ENCODE results near the gene FAIM.

The FAIM gene

DNA sequence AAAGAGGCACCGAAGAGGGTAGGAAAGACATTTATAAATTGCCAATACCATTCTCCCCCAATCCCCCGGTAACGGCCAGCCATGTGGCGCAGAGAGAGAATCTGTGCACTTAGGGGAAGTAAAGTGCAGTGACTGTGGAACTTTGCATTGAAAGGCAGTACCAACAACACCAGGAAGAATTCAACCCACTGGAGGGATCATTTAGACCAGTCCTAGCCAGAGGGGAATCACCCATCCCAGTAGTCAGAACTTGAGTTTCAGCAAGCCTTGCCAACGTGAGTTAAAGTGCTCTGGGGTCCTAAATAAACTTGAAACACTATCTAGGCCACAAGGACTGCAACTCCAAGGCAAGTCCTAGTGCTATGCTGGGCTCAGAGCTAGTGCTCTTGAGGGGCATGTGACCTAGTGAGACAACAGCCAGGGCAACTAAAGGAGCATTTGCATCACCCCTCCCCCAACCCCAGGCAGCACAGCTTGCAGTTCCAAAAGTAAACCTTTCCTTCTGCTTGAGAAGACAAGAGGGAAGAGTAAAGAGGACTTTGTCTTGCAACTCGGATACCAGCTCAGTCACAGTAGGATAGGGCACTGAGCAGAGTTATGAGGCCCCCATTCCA, 29.5 kb upstream of the FAIM start:
- no peaks in the 10 kb centered on the region for H3K4me1 ChIP-seq (ENCODE audit: insufficient read depth, poor library complexity, severe bottlenecking)
- no peak overlapping the region for H3K27ac ChIP-seq (ENCODE audit: poor library complexity, severe bottlenecking)
- TF ChIP-seq, protein P1, sequence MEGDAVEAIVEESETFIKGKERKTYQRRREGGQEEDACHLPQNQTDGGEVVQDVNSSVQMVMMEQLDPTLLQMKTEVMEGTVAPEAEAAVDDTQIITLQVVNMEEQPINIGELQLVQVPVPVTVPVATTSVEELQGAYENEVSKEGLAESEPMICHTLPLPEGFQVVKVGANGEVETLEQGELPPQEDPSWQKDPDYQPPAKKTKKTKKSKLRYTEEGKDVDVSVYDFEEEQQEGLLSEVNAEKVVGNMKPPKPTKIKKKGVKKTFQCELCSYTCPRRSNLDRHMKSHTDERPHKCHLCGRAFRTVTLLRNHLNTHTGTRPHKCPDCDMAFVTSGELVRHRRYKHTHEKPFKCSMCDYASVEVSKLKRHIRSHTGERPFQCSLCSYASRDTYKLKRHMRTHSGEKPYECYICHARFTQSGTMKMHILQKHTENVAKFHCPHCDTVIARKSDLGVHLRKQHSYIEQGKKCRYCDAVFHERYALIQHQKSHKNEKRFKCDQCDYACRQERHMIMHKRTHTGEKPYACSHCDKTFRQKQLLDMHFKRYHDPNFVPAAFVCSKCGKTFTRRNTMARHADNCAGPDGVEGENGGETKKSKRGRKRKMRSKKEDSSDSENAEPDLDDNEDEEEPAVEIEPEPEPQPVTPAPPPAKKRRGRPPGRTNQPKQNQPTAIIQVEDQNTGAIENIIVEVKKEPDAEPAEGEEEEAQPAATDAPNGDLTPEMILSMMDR (IDR thresholded peaks at IDR 0.05; ENCODE audit: poor library complexity, severe bottlenecking), result no peak
- H3K9me3 ChIP-seq (ENCODE audit: severe bottlenecking), result no peaks in the 10 kb centered on the region
- no peaks in the 10 kb centered on the region for H3K27me3 ChIP-seq (ENCODE audit: insufficient read depth, poor library complexity, severe bottlenecking)
- H3K4me3 ChIP-seq (ENCODE audit: severe bottlenecking), result no peak overlapping the region
- no peaks in the 10 kb centered on the region for H3K36me3 ChIP-seq (ENCODE audit: low read depth)
- no peak for DNase-seq (ENCODE audit: low spot score)
- no peak for ATAC-seq (ENCODE audit: low read depth)

DNA sequence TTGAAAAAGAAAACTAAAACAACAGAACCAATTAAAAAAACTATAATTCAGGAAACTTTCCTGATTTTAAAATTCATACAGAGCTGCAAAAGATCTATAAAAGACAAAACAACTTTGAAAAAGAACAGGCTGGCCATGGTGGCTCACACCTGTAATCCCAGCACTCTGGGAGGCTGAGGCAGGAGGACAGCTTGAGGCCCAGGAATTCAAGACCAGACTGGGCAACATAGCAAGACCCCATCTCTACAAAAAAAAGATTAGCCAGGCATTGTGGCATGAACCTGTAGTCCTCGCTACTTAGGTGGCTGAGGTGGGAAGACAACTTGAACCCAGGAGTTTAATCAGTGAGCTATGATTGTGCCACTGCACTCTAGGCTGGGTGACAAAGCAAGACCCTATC, 21.2 kb upstream of the FAIM start:
- TF ChIP-seq, protein P1 (IDR thresholded peaks at IDR 0.05; ENCODE audit: poor library complexity, severe bottlenecking), result no peak
- no peak for ATAC-seq (ENCODE audit: low read depth)
- no peak overlapping the region for H3K27ac ChIP-seq (ENCODE audit: poor library complexity, severe bottlenecking)
- no peaks in the 10 kb centered on the region for H3K9me3 ChIP-seq (ENCODE audit: severe bottlenecking)
- H3K4me3 ChIP-seq (ENCODE audit: severe bottlenecking), result no peak overlapping the region
- peaks cover 29% of the 10 kb centered on the region for H3K36me3 ChIP-seq (ENCODE audit: low read depth)
- H3K4me1 ChIP-seq (ENCODE audit: insufficient read depth, poor library complexity, severe bottlenecking), result no peaks in the 10 kb centered on the region
- no peaks in the 10 kb centered on the region for H3K27me3 ChIP-seq (ENCODE audit: insufficient read depth, poor library complexity, severe bottlenecking)
- no peak for DNase-seq (ENCODE audit: low spot score)

DNA sequence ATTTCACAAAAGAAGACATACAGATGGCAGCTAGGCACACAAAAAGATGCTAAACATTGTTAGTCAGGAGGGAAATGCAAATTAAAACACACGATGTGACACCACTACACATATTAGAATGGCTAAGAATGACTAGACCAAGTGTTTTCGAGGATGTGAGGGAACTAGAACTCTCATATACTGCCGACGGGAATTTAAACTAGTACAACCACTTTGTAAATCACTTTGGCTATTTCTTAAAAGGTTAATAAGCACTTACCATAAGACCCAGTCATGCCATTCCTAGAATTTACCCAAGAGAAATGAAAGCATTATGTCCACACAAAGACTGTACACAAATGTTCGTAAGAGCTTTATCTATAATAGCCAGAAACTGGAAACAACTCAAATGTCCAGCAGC, 20.1 kb upstream of the FAIM start:
- ATAC-seq (ENCODE audit: low read depth), result no peak
- peaks cover 29% of the 10 kb centered on the region for H3K36me3 ChIP-seq (ENCODE audit: low read depth)

DNA sequence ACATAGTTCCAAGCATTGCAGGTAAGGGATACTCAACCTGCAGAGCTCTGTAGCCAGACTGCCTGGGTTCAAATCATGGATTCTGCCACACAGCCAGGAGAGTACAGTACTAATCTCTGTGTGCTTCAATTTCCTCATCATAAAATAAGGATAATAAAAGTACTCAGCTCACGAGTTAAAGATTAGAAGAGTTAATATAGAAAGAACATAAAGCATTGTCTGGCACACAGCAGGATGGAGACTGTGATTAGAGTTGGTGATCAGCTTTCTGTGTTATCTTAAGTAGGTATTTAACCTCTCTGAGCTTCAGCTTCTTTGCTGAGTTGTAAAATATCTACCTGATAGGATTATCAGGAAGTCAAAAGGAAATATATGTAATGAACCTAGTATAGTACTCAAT, 17.2 kb upstream of the FAIM start:
- H3K4me3 ChIP-seq (ENCODE audit: severe bottlenecking), result no peak overlapping the region
- ATAC-seq (ENCODE audit: low read depth), result no peak
- no peaks in the 10 kb centered on the region for H3K9me3 ChIP-seq (ENCODE audit: severe bottlenecking)
- H3K36me3 ChIP-seq (ENCODE audit: low read depth), result peaks cover 29% of the 10 kb centered on the region
- H3K4me1 ChIP-seq (ENCODE audit: insufficient read depth, poor library complexity, severe bottlenecking), result no peaks in the 10 kb centered on the region
- TF ChIP-seq, protein P1 (IDR thresholded peaks at IDR 0.05; ENCODE audit: poor library complexity, severe bottlenecking), result no peak
- no peaks in the 10 kb centered on the region for H3K27me3 ChIP-seq (ENCODE audit: insufficient read depth, poor library complexity, severe bottlenecking)
- H3K27ac ChIP-seq (ENCODE audit: poor library complexity, severe bottlenecking), result no peak overlapping the region
- no peak for DNase-seq (ENCODE audit: low spot score)

More for the DNA sequence above, 20.1 kb upstream of the FAIM start:
- Histone ChIP-seq H3K4me1 (ENCODE audit: insufficient read depth, poor library complexity, severe bottlenecking) (no peaks in the 10 kb centered on the region), H3K4me3 (ENCODE audit: severe bottlenecking) (no peak overlapping the region), H3K27ac (ENCODE audit: poor library complexity, severe bottlenecking) (no peak overlapping the region), H3K9me3 (ENCODE audit: severe bottlenecking) (no peaks in the 10 kb centered on the region), H3K27me3 (ENCODE audit: insufficient read depth, poor library complexity, severe bottlenecking) (no peaks in the 10 kb centered on the region)
- TF ChIP-seq, protein P1 (IDR thresholded peaks at IDR 0.05; ENCODE audit: poor library complexity, severe bottlenecking), result no peak
- no peak for DNase-seq (ENCODE audit: low spot score)

DNA sequence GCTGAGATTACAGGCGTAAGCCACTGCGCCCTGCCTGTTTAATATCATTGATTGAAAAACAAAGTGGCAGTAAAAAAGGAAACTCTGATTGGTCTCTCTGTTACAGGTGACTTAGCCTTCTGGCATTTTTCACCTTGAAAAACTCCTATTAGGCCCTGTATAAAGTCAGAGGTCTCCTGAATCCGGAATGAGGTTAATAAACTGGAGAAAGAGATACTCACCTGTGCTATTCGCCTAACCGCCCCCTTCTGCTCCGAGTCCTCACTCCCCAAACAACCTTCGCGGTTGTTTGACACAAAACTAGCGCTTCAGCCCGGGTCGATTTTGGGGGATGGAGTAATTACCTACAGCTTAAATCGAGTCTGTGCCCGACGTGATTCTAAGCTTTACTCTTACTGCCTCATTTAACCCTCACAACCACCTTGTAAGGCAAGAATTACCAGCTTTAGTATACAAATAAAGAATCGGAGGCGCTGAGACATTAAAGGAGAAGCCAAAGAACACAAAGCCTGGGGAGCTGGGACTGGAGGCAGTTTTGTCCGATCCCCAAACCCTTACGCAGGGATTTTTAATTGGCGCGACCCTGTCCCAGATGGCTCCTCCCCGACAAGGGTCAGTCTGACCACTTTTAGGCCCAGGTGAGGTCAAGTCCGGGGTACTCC, 15.0 kb upstream of the FAIM start:
- DNase-seq (ENCODE audit: low spot score) (no peak), ATAC-seq (ENCODE audit: low read depth) (peak; percentile 15)

More for the DNA sequence above, 15.0 kb upstream of the FAIM start:
- TF ChIP-seq, protein P1 (IDR thresholded peaks at IDR 0.05; ENCODE audit: poor library complexity, severe bottlenecking), result no peak
- Histone ChIP-seq H3K4me3 (ENCODE audit: severe bottlenecking) (peak overlapping the region; percentile 53), H3K36me3 (ENCODE audit: low read depth) (peaks cover 19% of the 10 kb centered on the region), H3K9me3 (ENCODE audit: severe bottlenecking) (no peaks in the 10 kb centered on the region), H3K27ac (ENCODE audit: poor library complexity, severe bottlenecking) (peak overlapping the region; percentile 56), H3K4me1 (ENCODE audit: insufficient read depth, poor library complexity, severe bottlenecking) (no peaks in the 10 kb centered on the region), H3K27me3 (ENCODE audit: insufficient read depth, poor library complexity, severe bottlenecking) (no peaks in the 10 kb centered on the region)
